ENCODE results near the gene PHF21A.
"Not testable (repeated sequence)": the region's sequence is repeated elsewhere in the genome, so short reads cannot be mapped to it uniquely, and the experiment has no call there.

The PHF21A gene

GRCh38 chr11:46120346-46121300, 631 bp downstream of the PHF21A start:
- TF ChIP-seq POLR2A (IDR thresholded peaks at IDR 0.05; ENCODE audit: extremely low read depth, insufficient read length) (no peak), CTCF (IDR thresholded peaks at IDR 0.05; ENCODE audit: low read depth, low read length) (no peak), MAX (IDR thresholded peaks at IDR 0.05; ENCODE audit: low read depth, low read length) (no peak), MYC (IDR thresholded peaks at IDR 0.05; ENCODE audit: low read depth, low read length) (no peak; the same call in 1 of the 2 replicates)
- DNase-seq (ENCODE audit: low read depth) = peak; percentile 77
- peak overlapping the region; percentile 72 for H3K4me3 ChIP-seq (ENCODE audit: low read depth, low read length)

GRCh38 chr11:46119352-46120216, 1.7 kb downstream of the PHF21A start:
- peak; percentile 89 for DNase-seq (ENCODE audit: low read depth)
- peak overlapping the region; percentile 79 for H3K4me3 ChIP-seq (ENCODE audit: low read depth, low read length)
- TF ChIP-seq POLR2A (IDR thresholded peaks at IDR 0.05; ENCODE audit: extremely low read depth, insufficient read length) = peak; percentile 28
- peak; percentile 33; the same call in 1 of the 2 replicates for TF ChIP-seq MYC (IDR thresholded peaks at IDR 0.05; ENCODE audit: low read depth, low read length)
- no peak for TF ChIP-seq CTCF (IDR thresholded peaks at IDR 0.05; ENCODE audit: low read depth, low read length)
- TF ChIP-seq MAX (IDR thresholded peaks at IDR 0.05; ENCODE audit: low read depth, low read length) = peak; percentile 48; the same call in 1 of the 2 replicates

- H3K4me3 ChIP-seq (ENCODE audit: low read depth, low read length) = peak overlapping the region; percentile 79
- TF ChIP-seq MYC (IDR thresholded peaks at IDR 0.05; ENCODE audit: low read depth, low read length) (no peak), MAX (IDR thresholded peaks at IDR 0.05; ENCODE audit: low read depth, low read length) (no peak), POLR2A (IDR thresholded peaks at IDR 0.05; ENCODE audit: extremely low read depth, insufficient read length) (no peak), CTCF (IDR thresholded peaks at IDR 0.05; ENCODE audit: low read depth, low read length) (no peak)
- DNase-seq (ENCODE audit: low read depth) = no peak
Measured at GRCh38 chr11:46118702-46119351, 2.4 kb downstream of the PHF21A start.

GRCh38 chr11:46117842-46118241, 3.4 kb downstream of the PHF21A start:
- peak overlapping the region; percentile 79 for H3K4me3 ChIP-seq (ENCODE audit: low read depth, low read length)
- TF ChIP-seq MAX (IDR thresholded peaks at IDR 0.05; ENCODE audit: low read depth, low read length) (no peak), CTCF (IDR thresholded peaks at IDR 0.05; ENCODE audit: low read depth, low read length) (peak; percentile 26)
- peak; percentile 57 for DNase-seq (ENCODE audit: low read depth)

GRCh38 chr11:46116712-46117037, 4.6 kb downstream of the PHF21A start:
- H3K4me3 ChIP-seq (ENCODE audit: low read depth, low read length) = peak overlapping the region; percentile 79
- DNase-seq (ENCODE audit: low read depth) = not testable (repeated sequence)

Measured in NB4 (cell line).